ENCODE results near the gene SNRNP27. TPM values are rescaled to one million over a fixed set of nuclear protein-coding genes. Genes with fewer than 3 reads are reported as not detected.

Gene SNRNP27
- total RNA-seq, 1 donor from 2014 or later, result 41.0 TPM

DNA sequence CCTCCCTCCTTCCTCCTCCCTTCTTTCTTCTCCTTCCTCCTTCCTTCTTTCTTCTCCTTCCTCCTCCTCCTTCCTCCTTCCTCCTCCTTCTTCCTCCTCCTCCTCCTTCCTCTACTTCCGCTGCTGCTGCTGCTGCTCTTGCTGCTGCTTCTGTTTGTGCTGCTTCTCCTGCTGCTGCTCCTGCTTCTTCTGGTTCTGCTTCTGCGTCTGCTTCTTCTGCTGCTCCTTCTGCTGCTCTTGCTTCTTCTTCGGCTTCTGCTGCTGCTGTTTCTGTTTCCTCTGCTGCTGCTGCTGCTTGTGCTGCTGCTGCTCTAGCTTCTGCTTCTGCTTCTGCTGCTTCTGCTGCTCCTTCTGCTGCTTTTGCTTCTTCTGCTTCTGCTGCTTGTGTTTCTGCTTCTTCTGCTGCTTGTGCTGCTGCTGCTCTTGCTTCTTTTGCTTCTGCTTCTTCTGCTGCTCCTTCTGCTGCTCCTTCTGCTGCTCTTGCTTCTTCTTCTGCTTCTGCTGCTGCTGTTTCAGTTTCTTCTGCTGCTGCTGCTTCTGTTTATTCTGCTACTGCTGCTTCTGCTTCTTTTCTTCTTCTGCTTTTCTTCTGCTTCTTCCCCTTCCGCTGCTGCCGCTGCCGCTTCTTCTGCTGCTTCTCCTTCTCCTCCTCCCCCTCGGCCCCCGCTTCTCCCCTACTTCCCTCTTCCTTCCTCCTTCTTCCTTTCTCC is 8.6 kb downstream of the SNRNP27 start:
- Histone ChIP-seq H3K9me3 (no peaks in the 10 kb centered on the region), H3K4me1 (no peaks in the 10 kb centered on the region), H3K27me3 (no peaks in the 10 kb centered on the region), H3K27ac (no peak overlapping the region), H3K36me3 (peaks cover 82% of the 10 kb centered on the region), H3K4me3 (no peak overlapping the region)
- TF ChIP-seq, protein P1, sequence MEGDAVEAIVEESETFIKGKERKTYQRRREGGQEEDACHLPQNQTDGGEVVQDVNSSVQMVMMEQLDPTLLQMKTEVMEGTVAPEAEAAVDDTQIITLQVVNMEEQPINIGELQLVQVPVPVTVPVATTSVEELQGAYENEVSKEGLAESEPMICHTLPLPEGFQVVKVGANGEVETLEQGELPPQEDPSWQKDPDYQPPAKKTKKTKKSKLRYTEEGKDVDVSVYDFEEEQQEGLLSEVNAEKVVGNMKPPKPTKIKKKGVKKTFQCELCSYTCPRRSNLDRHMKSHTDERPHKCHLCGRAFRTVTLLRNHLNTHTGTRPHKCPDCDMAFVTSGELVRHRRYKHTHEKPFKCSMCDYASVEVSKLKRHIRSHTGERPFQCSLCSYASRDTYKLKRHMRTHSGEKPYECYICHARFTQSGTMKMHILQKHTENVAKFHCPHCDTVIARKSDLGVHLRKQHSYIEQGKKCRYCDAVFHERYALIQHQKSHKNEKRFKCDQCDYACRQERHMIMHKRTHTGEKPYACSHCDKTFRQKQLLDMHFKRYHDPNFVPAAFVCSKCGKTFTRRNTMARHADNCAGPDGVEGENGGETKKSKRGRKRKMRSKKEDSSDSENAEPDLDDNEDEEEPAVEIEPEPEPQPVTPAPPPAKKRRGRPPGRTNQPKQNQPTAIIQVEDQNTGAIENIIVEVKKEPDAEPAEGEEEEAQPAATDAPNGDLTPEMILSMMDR (IDR thresholded peaks at IDR 0.05), result no peak
- peak; percentile 74 for DNase-seq
- intact Hi-C loops (cut with DNase I), result no loop called here
- peak; percentile 84 for ATAC-seq

DNA sequence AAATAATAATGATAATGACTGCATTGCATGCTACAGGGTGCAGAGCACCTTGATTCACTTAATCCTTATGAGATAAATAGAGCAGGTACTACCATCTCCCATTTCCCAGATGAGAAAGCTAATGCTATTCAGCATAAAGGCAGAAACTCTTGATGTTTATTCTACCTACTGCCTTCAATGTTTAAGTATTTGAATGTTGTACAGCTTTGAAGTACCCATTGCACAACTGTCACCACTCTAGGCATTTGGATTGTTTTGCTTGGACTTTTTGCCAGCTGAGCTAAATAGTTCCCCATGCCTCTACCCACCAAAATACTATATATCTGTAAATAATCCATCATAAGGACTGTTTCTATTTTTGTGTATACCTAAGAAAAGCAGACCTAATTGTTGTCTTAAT is 13.5 kb downstream of the SNRNP27 start:
- intact Hi-C loops (cut with DNase I), result no loop called here
- H3K9me3 ChIP-seq, result no peaks in the 10 kb centered on the region
- no peak for DNase-seq
- H3K4me3 ChIP-seq, result no peak overlapping the region
- no peak overlapping the region for H3K27ac ChIP-seq
- TF ChIP-seq, protein P1 (IDR thresholded peaks at IDR 0.05), result no peak
- H3K4me1 ChIP-seq, result no peaks in the 10 kb centered on the region
- peaks cover 83% of the 10 kb centered on the region for H3K36me3 ChIP-seq
- no peaks in the 10 kb centered on the region for H3K27me3 ChIP-seq
- peak; percentile 46 for ATAC-seq

DNA sequence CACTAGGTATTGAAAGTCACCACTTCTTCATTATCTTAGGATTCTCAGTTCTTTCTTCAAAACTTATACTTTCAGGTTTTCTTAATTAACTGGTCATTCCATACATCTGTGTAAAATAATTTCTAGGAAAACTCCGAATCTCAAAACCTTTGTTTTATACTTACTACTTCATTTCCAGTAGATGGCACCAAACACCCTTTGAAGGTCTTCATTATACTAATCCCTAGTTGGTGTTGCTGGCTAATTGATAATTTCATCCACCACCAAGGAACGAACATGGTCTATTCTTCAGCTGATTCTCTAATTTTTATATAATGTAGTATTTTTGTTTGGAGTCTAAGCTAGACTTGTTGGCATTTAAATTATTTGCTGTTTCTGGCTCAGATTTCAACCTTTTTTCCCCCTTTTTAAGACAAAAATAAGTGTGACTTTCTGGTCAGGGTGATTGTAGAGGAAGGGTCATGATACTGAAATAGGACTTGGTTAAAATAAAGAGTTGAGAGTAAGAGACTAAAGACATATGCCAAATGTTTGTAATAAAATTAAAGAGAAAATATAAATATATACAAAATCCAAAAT is 18.3 kb downstream of the SNRNP27 start:
- no peak for ATAC-seq
- no peak overlapping the region for H3K27ac ChIP-seq
- TF ChIP-seq, protein P1 (IDR thresholded peaks at IDR 0.05), result peak; percentile 64
- no peaks in the 10 kb centered on the region for H3K9me3 ChIP-seq
- no peaks in the 10 kb centered on the region for H3K27me3 ChIP-seq
- no peak overlapping the region for H3K4me3 ChIP-seq
- intact Hi-C loops (cut with DNase I), result loop anchor here (5.0 to 10.0 kb wide), 2 partner anchors 235 to 393 kb away; partner anchors contain the start of gene FAM136A
- H3K4me1 ChIP-seq, result peaks cover 4% of the 10 kb centered on the region
- no peak for DNase-seq
- H3K36me3 ChIP-seq, result peaks cover 43% of the 10 kb centered on the region

DNA sequence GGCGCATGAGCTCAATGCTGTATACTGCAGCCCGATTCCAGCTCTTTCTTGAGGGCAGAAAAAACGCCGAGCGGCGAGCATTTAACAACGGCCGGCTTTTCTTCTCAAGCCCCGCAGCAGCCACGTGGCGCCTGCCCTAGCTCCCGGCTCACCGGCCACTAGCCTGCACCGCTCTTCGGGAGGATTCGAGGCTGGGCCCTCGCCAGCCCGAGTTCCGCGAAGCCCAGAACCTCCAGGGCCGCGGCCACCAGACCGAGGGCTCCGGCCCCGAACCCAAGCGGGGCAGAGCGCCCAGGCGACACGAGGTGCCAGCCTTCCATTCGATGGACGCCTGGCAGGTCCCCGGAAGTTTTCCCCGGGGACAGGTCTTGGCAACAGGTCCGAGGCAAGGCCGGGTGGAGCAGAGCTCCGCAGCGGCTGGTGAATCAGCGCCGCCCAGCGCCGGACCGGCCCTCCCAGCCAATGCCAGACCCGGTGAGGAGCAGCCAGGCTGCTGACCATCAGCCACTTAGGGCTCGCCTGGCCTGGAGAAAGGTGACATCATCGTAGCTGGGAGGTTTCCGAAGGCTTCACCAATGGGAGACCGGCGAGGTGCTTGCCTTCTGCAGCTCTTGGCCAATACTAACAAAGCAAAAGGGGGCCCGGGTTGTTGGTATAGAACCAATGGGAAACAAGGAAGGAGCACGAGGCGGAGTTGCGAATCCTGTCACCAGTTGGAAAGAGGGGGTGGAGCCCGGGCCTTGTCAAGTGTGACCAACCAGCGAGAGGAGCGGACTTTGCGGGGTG is 20.6 kb downstream of the SNRNP27 start:
- ATAC-seq (peak; percentile 95), DNase-seq (peak; percentile 98)
- TF ChIP-seq, protein P1 (IDR thresholded peaks at IDR 0.05), result peak; percentile 29
- Histone ChIP-seq H3K4me3 (peak overlapping the region; percentile 66), H3K27me3 (no peaks in the 10 kb centered on the region), H3K27ac (peak overlapping the region; percentile 91), H3K9me3 (no peaks in the 10 kb centered on the region), H3K36me3 (peaks cover 25% of the 10 kb centered on the region), H3K4me1 (peaks cover 4% of the 10 kb centered on the region)
- intact Hi-C loops (cut with DNase I), result loop anchor here (5.0 to 10.0 kb wide), 2 partner anchors 233 to 390 kb away; partner anchors contain the start of gene FAM136A

DNA sequence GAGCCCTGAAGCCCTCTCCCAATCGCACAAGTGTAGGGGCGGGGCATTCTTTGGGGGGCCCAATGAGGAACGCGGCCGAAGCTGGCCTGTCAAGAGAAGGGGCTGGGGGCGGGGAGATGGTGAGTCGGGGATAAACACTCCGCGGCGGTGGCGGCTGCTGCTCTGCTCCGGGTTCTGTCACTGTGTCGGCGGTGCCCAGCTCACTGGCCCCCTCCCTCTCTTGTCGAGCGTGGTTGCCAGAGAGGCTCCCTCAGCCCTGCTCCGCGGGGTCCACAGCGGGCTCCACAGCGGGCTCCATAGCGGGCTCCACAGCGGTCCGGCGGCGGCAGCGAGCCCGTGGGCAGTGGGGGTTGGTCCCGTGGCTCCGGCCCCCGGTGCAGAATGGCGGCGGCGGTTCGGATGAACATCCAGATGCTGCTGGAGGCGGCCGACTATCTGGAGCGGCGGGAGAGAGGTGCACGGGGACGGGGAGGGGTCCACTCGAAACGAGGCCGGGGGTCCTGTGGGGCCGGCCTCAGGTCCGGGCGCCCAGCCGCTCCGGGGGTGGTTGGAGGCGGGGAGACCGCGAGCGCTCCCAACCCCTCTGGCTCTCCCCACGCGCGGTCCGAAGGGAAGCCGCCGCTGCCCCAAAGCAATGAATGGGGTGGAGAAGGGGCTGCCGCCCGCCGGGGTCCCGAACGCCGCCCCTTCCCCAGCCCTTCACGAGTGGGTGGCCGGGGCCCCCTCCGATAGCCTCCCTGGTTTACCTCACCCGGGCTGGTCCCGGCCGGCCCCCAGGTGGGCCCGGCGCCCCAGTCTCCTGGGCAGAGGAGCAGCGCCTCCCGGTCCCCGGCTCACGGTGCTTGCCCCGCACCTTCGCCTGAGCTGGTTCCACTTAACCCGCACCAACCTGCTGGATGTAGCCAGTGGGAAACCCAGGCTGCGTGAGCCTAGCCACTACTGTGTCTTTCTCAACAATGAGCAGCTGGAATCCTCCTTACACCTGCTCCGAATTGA is 21.5 kb downstream of the SNRNP27 start, which contains the start of gene MXD1:
TSS of gene MXD1 (plus strand) at position 160 of the 996 bp plus-strand sequence. CDS start at position 382, 222 bp downstream.
- DNase-seq (peak; percentile 100), ATAC-seq (peak; percentile 0)
- Histone ChIP-seq H3K27ac (peak within 1 kb of the TSS; percentile 91), H3K36me3 (peaks cover 19% of the 10 kb centered on the region), H3K9me3 (no peaks in the 10 kb centered on the region), H3K27me3 (no peaks in the 10 kb centered on the region), H3K4me3 (peak within 1 kb of the TSS; percentile 79), H3K4me1 (peaks cover 4% of the 10 kb centered on the region)
- intact Hi-C loops (cut with DNase I), result loop anchor here (5.0 to 10.0 kb wide), 2 partner anchors 232 to 390 kb away; partner anchors contain the start of gene FAM136A
- TF ChIP-seq, protein P1 (IDR thresholded peaks at IDR 0.05), result no peak

All from upper lobe of right lung (tissue), 1 donor.